Subcutaneous adipose tissue (tissue), 4 donors: ENCODE results near the gene MGMT. TPM values are rescaled to one million over a fixed set of nuclear protein-coding genes. Genes with fewer than 3 reads are reported as not detected.

Experiments used
- total RNA-seq, 4 donors: library from RNA; depleted of rRNA; stranded (reverse); fragments of >200 nt; gene quantifications; one replicate each; pipeline ENCODE4 v1.1.0, GENCODE V29; 2016
- TF ChIP-seq, protein P1 (sequence below): fragments of 450-650 bp; IDR thresholded peaks from one replicate; pipeline ENCODE4 v1.5.1; 2016; ENCODE audit warnings: low read depth, mild to moderate bottlenecking, control low read depth, antibody characterized with exemption, moderate library complexity

The MGMT gene
- total RNA-seq, 4 donors from 2014 or later, result 27.5 to 74.8 (median 42.2) TPM

DNA sequence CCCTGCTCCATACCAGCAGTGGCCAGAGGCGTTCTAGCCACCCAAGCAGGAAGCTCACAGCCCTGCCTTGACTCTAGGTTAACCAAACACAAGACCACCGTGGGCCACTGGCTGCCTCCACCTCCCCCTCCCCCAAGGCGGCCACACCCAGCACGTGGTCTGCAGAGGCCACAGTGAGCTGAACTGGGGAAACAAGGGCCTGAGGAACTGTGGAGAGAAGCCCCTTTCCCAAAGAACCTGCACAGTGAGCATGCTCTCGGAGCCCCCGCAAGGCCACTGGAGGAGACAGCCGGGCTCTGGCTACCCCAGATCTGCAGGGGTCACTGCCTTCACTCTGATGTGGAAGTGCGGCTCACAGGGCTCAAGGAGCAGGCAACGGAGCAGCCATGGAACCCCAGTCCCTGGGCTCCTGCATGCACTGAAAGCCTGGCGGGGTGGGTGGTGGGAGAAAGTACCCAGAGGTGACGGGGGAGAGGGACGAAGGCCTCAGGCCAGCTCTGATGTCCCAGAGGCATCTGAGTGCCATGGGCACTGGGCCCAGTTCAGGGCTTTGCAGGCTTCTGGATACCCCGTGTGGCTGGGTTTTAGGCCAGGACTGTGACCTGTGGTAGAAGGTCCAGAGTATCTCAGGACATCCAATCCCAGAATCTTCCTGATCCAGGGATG lies 307.8 kb downstream of the MGMT start:
- TF ChIP-seq, protein P1, sequence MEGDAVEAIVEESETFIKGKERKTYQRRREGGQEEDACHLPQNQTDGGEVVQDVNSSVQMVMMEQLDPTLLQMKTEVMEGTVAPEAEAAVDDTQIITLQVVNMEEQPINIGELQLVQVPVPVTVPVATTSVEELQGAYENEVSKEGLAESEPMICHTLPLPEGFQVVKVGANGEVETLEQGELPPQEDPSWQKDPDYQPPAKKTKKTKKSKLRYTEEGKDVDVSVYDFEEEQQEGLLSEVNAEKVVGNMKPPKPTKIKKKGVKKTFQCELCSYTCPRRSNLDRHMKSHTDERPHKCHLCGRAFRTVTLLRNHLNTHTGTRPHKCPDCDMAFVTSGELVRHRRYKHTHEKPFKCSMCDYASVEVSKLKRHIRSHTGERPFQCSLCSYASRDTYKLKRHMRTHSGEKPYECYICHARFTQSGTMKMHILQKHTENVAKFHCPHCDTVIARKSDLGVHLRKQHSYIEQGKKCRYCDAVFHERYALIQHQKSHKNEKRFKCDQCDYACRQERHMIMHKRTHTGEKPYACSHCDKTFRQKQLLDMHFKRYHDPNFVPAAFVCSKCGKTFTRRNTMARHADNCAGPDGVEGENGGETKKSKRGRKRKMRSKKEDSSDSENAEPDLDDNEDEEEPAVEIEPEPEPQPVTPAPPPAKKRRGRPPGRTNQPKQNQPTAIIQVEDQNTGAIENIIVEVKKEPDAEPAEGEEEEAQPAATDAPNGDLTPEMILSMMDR, result no peak

DNA sequence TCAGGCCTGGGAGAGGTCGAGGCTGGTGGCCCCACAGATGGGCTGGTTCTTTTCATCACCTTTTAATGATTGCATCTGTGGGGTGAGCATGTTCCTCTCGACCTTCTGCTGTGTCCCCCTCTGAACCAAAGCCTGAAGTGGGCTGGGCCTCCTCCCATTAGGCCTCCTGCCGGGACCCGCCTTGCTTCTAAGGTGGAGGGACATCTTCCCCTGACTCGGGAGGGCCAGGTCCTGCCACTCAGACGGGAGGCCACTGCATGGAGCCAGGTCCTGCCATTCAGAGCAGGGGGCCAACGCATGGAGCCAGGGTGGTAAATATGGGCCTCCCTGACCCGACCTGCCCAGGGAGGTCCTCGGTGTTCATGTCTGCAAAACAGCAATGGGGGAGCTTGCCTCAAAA lies 308.6 kb downstream of the MGMT start:
- TF ChIP-seq, protein P1, result no peak

DNA sequence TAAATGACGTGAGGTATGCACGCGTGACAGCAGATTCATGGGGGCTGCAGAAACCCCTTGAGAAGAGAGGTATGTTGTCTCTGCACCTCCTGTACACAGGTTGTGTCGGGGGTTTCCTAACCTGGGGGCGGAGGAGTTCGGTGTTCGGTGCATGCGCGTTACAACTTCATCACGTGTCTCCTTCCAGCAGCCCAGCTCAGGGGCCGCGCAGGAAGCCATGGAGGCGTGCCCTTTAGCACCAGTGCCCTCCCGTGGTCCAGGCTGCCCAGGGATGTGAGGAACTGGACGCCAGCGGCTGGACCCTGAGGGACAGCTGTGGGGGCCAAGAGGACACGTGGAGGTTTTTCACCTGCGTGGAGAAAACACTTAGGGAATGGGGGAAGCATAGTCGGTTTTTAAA lies 310.6 kb downstream of the MGMT start:
- TF ChIP-seq, protein P1, result no peak

DNA sequence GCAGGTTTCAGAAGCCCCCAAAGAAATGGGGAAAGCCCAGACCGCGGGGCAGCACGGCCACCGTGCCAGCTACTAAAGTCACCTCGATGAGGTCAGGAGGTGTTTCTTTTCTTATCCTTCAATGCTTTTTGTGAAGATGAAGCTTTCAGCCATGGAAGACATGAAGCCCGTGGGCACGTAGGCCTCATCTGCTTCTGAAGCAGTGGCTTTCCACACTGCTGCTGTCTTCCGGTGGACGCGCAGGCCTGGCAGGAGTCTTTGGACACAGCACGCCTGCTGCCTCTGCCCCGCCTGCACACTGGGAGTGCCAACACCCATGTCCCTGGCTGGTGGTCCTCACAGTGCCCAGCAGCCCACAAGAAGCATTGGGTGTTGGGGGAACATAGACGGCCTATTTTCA lies 311.5 kb downstream of the MGMT start:
- TF ChIP-seq, protein P1, result no peak

DNA sequence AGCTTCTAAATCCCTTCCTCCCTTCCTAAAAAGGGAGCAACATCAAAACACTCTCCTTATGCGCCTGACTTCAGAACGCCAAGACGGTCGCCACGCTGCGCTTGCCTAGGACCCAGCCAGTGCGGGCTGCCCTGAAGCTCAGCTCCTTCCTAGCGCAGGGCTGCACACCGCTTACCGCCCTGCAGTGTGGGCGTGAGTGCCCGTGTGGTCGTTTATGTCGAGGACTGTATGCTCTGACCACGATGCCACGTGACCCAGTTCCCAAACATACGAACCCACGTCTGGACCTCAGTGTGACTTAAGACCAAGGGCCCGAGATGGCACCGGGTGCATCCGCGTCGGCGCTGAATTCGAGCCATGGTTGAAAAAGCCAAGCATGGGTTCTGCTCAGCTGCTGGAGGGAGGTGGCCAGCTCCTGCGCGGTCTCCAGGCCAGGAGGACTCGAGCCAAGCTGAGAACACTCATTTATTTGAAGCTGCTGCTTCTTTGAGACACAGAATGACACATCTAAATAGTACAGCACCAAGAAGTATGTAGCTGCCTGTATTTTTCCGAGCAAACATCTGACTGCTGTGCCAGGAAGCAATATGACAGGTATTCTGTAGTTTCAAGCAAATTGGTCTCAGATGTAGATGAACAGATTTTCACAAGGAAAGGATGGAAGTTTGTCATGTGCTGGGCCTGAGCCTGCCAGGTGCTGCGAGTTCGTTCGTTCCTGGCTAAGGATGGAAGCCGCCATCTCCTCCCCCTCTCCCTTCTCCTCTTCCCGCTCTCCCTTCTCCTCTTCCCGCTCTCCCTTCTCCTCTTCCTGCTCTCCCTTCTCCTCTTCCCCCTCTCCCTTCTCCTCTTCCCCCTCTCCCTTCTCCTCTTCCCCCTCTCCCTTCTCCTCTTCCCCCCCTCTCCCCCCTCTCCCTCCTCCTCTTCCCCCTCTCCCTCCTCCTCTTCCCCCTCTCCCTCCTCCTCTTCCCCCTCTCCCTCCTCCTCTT lies 312.4 kb downstream of the MGMT start:
- TF ChIP-seq, protein P1, result no peak

DNA sequence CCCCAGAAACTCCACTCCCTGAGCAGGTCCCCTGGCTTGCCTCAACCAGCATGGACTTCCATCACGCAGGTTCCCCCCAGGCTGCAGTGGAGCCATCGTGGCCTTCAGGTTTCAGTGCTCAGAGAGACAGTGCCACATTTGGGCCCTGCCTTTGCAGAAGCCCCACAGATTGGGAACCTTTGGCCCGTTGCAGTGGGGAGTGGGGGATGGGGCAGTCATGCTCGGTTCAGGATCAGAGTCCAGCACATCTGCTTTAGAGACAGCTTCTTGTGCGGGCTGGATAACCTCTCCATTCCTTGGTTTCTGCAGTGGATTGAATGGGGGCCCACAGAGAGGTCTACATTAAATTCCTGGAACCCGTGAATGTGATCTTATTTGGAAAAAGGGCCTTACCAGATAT lies 313.2 kb downstream of the MGMT start:
- TF ChIP-seq, protein P1, result no peak
